HG03571 (cell line): Measurements from ENCODE around the gene SLC6A2.
"Not testable (repeated sequence)": the region's sequence is repeated elsewhere in the genome, so short reads cannot be mapped to it uniquely, and the experiment has no call there.

Experiments used
- ATAC-seq: cut with Tn5 transposase; IDR thresholded peaks from one replicate; pipeline ENCODE4 v1.9.1; 2021; ENCODE audit not compliant: unreplicated experiment

Gene SLC6A2

GRCh38 chr16:55655897-55656681 lies at the start of gene SLC6A2:
SLC6A2 (plus strand) TSS chr16:55655988; CDS start chr16:55656695, 707 bp downstream.
- no peak for ATAC-seq

DNA sequence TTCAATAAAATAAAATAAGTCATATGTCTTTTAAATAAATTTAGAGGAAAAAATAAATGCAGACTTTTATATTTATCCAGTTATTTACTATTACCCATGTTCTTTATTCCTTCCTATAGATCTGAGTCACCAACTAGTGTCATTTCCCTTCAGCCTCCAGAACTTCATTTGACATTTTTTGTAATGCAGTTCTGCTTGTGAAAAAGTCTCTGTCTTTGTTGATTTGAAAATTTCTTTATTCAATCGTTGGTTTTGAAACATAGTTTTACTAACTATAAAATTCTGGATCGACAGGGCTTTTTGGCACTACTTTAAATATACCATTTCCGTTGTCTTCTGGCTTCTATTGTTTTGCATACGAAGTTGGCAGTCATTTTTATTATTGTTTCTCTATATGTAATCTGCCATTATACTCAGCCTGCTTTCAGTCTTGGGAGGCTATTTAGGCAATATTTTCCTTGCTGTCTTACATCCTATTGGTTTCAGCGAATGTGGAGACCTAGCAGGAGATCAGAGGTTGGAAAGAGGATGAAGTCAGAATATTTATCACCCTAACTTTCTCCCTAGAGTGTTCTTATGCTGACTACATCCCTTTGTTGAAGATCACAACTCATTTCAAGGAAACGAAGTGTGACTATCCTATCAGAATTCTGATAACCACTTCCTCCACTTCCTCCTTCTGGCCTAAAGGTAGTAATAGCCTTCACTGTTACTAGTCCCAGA lies 42.0 kb upstream of the SLC6A2 start:
- no peak for ATAC-seq

DNA sequence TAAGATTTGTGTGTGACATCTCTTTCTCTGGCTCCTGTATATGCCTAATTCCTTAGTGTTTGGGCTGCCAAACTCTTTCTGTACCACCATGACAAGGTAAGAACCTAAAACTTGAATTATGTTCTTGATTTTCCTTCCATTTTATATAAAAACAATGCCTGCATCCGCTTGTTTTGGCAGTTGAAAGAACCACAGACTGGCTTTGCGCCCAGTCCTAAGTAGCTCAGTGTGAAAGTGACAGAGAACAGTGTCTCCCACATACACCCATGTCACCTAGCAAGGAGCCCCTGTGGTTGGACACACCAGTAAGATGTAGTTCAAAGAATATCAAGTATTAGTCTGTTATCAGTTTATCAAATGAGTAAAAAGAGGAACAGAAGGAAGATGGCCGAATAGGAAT lies 40.7 kb upstream of the SLC6A2 start:
- ATAC-seq: no peak

DNA sequence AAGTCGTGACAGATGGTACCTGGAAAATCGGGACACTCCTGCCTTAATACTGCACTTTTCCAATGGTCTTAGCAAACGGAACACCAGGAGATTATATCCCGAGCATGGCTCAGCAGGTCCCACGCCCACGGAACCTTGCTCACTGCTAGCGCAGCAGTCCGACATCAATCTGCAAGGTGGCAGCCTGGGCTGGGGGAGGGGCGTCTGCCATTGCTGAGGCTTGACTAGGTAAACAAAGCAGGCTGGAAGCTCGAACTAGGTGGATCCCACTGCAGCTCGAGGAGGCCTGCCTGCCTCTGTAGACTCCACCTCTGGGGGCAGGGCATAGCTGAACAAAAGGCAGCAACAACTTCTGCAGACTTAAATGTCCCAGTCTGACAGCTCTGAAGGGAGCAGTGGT lies 40.1 kb upstream of the SLC6A2 start:
- not testable (repeated sequence) for ATAC-seq

GRCh38 chr16:55621771-55622170 lies 34.0 kb upstream of the SLC6A2 start:
- ATAC-seq: no peak

- no peak for ATAC-seq
Measured at GRCh38 chr16:55622272-55622671, 33.5 kb upstream of the SLC6A2 start.

GRCh38 chr16:55622930-55623561 lies 32.7 kb upstream of the SLC6A2 start:
- ATAC-seq: no peak

DNA sequence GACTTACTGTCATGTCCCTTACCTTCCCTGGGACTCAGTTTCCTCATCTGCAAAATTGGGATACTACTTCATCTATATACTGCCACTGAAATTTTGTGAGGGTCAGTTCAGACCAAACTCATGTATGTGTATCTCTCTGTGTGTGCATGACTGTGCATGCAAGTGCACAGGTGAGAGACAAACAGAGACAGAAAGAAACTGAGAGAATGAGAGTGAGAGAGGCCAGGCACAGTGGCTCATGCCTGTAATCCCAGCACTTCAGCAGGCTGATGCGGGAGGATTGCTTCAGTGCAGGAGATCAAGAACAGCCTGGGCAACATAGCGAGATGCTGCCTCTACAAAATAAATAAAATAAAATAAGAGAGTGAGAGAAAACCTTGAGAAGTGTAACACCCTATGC lies 32.1 kb upstream of the SLC6A2 start:
- no peak for ATAC-seq

DNA sequence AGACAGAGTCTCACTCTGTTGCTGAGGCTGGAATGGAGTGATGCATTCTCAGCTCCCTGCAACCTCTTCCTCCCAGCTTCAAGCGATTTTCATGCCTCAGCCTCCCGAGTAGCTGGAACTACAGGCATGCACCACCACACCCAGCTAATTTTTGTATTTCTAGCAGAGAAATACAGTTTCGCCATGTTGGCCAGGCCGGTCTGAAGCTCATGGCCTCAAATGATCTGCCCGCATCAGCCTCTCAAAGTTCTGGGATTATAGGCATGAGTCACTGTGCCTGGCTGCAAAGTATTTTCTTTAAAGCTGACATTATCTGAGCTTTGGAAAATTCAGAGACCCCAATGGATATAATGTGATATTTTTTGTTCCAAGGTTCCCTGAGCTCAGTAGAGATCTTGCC lies 31.1 kb upstream of the SLC6A2 start:
- ATAC-seq: no peak

- ATAC-seq: no peak
Measured at GRCh38 chr16:55625843-55626242, 29.9 kb upstream of the SLC6A2 start.

GRCh38 chr16:55628306-55628968 lies 27.4 kb upstream of the SLC6A2 start:
- no peak for ATAC-seq

GRCh38 chr16:55630774-55631173 lies 25.0 kb upstream of the SLC6A2 start:
- no peak for ATAC-seq

DNA sequence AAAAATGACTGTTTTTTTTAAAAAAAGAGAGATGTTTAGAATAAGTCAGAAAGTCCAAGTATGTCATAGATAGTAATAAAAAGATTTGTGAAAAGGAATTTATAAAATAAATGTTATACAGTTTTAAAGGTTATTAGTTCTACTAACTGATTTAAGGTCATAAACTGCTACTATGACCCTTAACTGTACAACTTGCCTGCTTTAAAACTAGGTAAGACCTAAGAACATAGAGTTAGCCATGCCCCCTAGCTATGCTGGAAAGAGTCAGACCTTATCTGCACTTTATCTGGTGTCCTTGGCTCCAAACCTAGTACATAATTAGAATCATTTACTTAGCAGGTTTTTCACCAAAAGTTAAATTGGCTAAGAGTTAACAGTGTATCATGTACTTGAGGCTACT lies 23.5 kb upstream of the SLC6A2 start:
- no peak for ATAC-seq

- ATAC-seq: no peak
Measured at GRCh38 chr16:55634193-55634592, 21.6 kb upstream of the SLC6A2 start.

GRCh38 chr16:55638256-55638655 lies 17.5 kb upstream of the SLC6A2 start:
- ATAC-seq: no peak

- no peak for ATAC-seq
Measured at GRCh38 chr16:55640701-55641327, 15.0 kb upstream of the SLC6A2 start.

DNA sequence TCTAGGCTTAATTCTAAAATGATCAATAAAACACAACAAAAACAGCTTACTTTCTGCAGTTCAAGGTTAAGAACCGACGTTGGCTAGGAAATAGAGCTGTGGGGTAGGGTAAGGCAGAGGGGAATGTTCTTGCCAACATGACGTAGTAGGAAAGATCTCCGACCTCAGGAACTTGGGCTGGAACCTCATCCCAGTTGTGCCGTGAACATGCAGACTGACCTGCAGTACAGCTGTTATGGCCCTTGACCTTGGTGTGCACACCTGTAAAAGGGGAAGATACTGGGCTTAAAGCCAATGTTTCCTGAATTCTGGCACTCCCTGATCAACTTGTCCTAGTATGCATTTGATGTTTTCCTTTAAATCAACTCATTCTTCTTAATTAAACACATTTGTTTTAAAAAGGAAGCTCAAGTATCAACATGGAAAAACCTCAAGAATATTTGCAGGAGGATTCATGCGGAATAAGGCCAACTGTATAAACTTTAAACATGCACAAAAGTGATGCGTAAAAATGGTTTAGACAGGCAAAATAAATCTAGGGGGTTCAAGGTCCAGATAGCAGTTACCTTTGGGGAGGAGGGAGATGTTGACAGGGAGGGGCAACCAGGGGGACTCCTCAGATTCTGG lies 14.2 kb upstream of the SLC6A2 start:
- no peak for ATAC-seq

DNA sequence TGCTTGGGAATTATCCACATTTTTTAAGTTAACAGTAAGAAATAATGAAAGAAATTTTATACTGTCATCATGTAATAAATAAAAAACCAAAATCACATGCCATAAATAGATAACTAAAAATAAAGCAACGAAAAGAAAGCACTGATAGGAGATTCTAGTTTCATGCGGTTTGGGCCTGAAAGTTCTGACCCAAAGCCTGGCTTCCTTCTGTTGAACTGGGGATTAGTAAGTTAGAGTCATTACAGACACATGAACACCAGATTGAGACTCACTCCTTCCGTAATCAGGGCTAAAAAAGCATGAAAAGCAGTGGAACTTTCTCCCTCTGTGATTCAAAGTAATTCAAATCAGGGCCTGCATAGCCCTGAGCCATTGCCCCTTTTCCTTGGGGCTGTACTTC lies 13.2 kb upstream of the SLC6A2 start:
- no peak for ATAC-seq

- no peak for ATAC-seq
Measured at GRCh38 chr16:55643161-55643970, 12.4 kb upstream of the SLC6A2 start.

GRCh38 chr16:55645986-55646385 lies 9.8 kb upstream of the SLC6A2 start:
- no peak for ATAC-seq
